HG03378 (cell line): ENCODE measurements around the gene MACROD1.

Experiments used
- ATAC-seq: cut with Tn5 transposase; IDR thresholded peaks from one replicate; pipeline ENCODE4 v1.9.1; 2021; ENCODE audit warnings: mild to moderate bottlenecking, moderate library complexity; ENCODE audit not compliant: unreplicated experiment

Gene MACROD1

DNA sequence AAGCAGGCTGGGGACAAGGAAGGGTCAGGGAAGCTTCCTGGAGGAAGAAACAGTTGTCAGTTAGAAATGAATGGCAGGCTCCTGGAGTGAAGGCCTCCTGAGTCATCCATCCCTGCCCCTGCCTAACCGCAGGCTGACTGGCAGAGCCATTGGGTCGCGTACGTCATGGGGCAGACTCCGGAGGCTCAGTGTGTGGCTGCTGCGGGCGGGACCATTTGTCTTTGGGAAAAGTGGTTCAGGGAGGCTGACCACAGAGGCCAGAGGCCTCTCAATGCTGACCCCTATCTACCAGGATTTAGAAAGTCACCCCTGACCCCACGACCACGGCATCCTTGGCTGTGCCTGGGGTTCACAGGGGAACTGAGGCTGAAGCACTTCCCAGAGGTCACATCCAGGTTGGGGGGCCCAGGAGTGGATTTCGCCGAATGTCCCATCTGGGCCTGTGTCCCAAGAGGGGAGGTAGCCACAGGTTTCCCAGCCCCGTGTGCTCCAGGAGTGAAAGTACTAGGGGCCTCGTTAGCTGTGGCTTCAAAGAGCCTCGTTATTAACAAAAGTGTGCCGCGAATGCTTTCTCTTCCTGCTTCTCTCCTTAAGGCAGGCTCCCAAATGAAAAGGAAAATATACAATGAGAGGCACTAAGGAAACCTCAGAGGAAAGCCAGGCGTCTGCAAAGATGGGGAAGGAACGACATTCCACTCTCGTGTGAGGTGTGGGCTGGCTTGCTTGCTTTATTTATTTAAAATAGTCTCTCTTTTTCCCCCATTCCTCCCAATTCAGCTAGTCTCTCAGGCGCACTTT is 71.3 kb downstream of the MACROD1 start:
- no peak for ATAC-seq

DNA sequence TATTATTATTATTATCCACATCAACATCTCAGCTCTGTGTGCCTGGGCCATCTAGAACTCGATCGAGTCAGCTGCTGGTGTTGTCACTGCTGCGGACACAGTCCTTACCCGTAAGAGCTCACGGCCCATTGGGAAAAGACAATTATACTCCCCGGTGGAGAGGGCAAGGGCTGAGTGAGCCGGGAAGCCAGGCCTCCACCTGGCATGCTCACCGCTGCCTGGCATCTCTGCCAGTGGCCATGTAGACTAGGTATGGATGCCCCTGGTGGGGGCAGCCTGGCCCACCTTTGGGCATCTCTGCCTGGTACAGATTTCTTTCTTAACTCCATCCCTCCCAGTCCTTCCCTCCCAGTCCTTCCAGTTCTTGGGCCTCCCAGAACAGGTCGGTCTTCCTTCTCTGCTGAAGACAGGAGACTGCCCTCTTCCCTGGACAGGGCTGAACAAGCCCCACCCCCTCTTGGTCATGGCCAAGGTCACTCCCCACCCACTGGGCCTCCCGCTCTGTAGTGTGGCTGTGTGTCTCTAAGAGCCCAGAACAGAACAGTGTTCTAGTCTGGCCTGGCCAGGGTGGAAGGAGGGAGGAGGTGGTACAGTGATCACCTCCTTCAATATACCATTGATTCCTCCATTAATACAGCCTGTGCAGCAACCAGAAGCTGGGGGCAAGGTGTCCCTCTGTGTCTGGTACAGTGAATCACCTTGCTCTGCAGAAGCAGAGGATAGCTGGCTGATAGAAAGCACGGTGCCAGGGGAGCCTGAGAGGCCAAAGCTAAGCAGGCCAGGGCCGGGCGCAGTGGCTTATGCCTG is 72.5 kb downstream of the MACROD1 start:
- ATAC-seq: no peak

DNA sequence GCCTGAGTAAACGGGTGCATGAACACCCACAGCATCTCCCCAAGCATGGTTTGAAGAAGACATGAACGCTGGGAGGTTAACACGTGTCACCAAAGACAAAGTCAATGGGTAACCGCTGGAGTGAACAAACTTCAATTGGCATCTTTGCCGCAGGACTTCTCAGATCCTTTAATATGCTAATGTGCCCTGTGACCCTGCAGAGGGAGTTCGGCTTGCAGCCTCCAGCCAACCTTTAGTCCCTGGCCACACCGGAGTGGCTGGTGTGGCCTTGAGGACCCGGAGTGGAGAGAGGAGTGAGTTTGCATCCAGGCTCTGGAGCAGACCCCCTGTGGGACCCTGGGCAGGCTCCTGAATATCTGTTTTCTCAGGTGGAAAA is 73.2 kb downstream of the MACROD1 start:
- ATAC-seq: no peak

DNA sequence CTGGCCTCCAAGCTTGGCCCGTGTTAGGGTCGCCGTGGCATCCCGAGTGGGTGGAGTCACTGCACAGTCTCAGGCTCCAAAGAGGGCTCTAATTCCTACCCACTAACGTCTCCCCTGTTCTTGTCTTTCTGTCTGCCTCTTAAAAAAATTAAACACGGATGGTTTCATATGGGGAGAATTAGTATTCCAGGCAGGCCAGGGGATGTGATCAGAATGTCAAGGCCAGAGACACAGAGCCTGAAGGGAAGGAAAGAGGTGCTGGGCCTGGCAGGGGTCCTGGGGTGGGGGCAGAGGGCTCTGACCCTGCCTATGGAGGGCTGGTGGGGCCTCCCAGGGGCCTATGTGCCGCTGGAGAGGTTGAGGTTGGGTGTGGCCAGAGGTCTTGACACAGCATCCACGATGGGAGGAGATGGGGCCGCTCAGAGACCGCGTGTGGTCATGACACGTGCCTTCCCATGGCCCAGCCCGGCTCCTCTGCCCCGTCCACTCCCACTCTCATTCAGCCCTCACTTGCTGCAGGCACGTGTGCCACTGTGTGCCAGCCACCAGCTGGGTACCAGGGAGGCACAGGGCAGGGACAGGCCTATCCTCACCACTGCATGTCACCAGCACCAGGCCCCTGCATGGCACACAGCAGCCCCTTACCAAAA is 73.7 kb downstream of the MACROD1 start:
- ATAC-seq: no peak

DNA sequence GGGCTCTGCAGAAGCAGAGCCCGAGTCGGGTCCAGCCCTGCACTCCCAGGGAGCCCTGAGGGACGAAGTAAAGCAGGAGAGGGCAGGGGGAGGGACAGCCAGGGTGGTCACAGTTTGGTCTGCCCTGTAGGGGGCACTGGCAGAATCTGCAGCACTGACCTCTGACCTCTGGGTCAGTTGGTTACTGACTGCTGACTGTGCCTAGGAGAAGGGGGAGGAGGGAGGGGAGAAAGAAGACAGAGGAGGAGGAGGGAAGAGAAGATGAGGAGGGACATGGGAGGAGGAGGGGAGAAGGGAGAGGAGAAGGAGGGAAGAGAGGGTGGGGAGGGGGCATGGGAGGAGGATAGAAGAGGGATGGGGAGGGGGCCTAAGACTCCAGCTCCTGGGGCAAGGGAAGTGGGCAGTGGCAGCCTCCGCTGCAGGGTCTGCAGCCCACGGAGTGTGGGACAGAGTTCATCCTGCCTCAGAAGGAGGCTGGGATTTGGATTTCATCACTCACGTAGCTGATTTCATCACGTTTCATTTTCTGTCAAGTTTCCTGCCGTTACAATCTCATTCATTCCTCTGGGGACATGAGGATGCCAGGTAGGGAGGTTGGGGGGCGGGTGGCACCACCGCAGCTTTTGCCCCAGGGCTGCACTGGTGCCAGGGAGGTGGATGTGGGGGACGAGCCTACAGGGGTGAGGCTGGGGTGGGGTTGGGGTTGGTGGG is 75.0 kb downstream of the MACROD1 start:
- no peak for ATAC-seq

DNA sequence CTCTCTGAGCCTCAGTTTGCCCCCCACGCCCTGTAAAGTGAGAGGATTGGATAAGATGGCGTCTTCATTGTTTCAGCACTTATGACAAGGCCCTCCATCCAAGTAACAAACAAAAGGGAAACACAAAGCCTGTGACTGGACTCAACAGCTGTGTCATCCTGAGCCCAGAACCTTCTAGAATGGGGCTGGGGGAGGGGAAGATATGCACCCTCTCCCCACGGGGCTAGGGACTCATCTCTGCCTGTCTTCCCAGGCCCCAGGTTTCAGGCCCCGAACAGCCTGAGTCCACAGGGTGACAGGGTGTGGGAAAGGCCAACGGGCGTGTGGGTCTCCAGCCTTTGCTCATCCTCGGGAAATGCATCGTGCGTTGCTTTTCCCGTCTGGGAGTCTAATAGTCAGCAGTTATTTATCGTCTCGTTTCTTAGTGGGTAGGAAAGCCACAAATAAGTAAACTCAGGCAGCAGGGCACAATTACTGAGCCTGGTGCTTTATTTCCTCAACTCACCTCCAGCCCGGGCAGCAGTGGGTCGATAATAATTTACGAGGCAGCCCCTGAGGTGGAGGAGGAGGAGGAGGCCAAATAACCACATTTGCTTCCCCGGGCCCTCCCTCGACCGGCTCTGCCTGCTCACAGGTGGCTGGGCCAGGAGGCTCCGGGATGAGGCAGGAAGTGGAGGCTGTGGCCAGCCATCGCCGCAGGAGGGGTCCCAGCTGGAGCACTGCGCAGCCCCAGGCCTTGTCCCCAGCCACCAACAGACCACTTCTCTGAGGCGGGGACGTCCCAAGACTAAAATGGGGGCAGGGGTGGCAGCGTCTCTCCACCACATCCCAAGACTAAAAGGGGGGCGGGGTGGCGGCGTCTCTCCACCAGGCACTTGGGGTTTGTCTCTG is 75.8 kb downstream of the MACROD1 start:
- no peak for ATAC-seq

DNA sequence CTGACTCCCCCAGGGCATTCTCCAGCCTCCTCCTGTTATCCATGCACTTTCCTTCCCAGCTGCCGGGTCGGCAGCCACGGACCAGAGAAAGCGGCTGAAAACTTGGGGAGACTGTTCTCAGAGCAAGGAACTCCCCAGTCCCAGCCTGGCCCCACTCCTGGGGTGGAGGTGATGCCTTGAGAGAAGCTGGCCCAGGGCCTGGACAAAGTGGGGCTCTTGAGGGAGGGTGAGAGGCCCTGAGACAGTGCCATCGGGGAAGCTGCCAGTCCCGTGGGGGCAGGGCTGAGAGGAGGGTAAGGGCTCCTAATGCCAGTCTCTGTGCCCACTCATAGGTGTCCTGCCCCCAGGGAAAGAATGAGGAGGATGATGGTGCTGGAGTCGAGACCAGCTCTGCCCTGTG is 76.4 kb downstream of the MACROD1 start:
- no peak for ATAC-seq

DNA sequence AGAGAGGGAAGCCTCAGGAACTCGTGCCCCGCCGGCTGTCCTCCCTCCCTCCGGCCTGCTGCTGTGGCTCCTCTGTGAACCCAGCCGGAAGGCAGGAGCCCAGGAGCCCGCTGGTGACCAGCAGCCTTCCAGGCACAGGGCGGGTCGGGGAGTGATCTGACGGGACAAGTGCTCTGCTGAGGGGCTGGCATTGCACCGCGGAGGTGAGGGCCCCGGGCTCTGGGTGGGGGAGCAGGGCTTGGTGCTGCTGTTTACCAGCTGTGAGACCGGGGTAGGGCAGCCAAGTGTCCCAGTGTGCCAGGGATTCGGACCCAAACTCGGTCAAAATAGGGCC is 76.9 kb downstream of the MACROD1 start:
- no peak for ATAC-seq

DNA sequence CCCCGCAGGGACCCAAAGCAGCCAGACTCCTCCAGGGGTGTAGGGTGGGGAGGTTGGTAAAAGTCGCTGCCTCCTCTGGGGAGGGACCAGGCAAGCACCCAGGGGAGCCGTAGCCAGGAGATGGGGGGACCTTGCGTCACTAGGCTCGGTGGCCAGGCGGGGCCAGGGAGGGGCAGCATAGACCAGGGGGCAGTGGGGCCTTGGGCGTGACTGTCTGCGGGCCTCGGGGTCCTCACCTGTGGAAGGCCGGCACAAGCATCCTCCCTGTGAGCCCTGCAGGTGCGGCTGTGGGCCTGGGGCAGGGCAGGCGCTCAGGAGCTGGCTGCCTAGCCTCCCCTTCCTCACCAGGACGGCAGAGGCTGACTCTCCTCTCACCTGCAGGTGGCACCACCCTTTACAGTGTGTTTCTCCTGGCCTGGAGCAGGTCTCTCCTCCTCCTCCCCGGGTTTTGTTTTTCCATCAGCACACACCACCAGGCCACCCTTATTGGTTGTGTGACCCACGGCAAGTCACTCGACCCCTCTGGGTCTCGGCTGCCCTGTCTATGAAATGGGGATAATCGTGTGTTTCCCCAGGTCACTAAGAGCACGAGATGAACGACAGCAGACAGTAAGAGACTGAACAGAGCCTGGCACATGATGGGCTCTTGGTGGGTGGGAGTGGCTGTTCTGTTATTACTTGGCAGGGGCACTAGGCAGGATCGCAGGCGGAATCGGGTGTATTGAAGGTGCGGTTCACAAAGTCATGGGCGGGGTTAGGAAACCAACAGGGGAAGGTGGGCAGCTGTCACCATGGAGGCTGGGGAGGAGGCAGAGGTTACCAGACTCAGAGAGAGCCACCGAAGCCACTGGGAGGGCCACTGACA is 77.5 kb downstream of the MACROD1 start:
- no peak for ATAC-seq

DNA sequence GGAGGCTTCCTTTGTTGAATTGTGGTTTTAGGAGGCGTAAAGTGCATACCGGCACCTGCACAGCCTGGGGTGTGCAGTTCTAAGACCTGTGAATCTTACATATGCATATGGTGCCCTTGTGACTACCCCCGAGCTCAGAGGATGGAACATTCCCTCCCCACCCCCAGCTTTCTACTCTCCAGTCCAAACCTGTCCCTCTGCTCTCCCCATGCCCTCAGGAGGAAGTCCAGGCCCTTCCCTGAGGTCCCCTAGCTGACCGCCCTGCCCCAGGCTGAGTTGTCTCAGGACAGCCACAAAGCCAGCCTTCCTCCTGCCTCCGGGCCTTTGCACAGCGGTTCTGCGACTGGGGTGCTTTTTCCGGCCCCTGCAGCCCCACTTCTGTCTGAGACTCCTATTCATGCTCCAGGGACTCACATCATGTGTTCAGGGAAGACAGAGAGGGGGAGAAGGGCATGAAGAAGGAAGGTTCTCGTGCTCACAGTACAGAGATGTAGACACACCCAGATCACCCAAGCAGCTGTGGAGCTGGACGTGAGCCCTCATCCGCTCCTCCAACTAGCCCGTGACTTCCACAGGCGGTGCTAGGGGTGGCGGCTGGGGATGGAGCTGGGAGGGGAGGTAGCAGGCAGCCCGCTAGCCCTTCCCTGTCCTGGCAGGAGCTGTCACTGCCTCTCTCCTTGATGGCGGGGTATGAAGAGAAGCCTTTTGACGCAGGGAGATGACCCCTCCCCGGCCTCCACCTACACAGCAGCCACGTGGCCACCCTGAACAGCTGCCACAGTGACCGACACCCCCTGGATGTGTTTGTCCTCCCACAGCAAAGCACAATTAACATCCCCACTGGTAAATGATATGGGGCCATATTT is 79.4 kb downstream of the MACROD1 start:
- ATAC-seq: no peak

DNA sequence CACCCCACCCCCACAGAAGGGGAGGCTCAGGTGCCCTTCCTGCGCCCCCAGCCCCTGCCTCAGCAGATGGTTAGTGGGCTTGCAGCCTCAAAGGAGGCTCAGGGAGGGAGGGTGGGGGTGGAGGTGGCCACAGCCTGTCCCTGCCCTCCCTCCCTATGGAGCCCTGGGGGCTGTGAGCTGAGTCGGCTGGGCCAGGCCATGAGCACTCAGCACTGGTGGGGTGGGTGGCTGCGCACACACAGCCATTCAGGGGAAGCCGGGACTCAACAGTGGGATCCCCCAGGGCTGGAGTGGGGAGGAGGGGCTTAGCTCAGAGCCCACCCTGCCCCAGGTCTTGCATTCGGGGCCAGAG is 80.0 kb downstream of the MACROD1 start:
- no peak for ATAC-seq

DNA sequence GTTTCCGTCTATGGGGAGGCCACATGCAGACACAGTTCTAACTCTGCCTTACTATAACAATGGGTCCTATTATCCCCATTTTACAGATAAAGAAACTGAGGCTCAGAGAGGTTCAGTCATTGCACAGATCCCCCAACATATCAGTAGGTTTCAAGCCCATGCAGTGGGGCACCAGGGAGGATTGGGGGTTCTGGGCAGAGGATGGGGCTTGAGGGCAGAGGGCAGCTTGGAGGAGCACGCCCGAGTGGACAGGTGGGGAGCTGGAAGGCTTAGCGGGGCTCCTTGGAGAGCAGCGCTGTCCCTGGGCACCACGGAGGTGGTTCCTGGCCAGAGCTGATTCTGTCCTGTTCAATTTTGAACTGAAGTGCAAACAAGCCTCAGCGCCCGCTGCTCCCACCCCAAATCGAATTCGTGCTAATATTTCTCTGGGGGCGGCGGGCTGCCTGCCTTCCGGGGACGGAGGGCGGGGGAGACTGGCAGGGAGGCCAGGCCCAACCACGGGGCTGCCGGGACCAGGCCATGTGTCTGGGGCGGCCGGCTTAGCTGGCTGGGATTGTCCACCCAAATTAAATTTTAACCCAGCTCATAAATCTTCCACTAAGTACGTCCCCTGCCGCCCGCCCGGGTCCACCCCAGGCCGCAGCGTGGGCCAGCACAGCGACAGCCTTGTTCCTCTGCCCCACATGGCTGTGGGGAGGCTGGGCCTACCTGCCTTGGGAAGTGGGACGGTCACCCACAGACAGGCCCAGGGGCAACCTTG is 80.8 kb downstream of the MACROD1 start:
- no peak for ATAC-seq

DNA sequence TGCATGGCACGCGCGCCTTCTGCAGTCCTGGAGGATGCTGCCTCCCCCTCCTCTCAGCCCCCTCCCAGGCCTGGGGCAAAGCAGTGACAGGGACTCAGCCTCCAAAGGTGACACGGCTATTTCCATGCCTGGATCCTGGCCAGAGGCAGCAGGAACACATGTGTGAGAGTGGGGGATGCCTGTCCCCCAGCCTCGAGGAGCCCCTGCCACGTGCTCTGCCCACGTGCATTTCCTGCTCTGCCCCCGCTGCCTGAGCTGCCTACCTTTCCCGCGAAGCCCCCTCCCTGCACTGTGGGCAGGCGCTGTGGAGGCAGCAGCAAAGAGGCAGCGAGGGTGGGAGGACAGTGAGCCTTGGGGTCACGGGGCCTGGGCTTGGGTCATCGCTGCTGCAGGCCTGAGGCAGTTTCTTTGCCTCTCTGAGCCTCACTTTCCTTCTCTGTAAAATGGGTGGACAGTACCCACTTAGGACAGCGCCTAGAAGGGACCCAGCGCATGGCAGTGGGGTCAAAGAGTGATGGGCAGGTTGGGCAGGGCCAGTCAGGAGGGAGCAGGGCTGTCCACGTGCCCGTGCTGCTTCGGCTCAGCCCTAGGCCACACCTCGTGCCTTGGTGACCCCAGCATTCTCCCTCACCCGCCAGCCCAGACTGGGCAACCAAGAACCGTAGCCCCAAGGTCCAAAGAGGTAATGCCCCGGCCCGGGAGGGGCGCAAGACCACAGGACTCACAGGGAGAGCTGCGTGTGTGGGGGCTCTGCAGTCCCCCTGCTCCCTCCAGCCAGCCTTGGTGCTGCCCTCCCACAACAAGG is 81.6 kb downstream of the MACROD1 start:
- ATAC-seq: no peak

DNA sequence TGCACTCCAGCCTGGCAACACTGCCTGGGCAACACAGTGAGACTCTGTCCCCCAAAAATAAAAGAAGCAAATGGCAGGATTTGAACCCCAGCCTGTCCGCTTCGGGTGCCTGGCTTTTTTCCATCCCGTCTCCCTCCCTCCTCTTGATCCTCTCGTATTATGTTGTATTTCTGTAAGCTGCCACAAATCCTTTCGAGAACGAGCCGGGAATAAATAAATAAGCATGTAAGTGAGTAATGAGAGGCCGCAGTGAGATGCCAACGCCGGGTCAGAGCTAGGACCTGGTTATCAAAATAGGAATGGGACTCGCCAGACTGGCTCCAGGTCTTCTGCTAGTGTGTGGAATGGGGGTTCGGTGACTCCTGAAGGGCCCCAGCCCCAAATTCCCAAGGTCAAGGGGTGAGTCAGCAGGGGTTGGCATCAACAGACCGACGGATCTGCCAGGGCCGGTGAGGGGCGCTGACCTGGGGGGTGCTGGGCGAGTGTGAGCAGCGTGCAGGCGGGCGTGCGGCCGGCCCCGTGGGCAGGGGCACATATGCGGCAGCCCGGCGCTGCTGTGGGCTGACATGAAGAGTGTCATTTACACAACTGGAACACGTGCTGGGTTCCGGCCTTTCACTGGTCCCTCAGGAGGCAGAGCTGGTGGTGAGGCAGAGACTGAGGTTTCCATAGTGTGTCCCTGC is 82.4 kb downstream of the MACROD1 start:
- no peak for ATAC-seq

DNA sequence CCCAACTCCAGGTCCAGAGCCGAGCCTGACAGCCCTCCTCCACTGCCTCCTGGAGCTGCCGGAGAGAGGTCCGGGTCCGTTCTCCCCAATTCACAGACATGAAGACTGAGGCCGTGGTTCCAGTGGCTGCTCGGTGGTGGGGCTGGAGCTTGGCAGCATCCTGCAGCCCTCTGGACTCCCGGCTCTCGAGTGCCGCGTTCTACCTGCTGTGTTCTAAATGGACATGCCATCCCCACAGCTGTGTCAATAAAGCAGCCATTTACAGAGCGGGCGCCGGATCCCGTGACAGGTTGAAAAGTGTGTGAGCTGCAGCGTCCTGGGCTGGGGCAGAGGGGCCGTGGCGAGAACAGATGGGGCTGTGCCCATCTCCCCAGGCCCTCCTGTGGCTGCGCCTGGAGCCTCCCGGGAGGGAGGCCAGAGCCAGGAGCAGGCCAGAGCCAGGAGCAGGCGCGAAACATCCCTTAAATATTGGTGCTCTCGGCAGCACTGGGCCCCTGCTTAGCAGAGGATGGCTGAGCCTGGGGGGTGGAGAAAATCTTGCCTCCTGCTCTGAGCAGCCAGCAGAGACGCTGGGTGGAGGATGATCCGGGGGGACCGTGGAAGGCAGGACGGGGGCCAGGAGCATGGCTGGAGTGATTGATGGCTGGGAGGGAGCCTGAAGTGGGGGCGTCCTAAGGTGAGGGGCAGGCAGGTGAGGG is 84.0 kb downstream of the MACROD1 start:
- ATAC-seq: no peak

DNA sequence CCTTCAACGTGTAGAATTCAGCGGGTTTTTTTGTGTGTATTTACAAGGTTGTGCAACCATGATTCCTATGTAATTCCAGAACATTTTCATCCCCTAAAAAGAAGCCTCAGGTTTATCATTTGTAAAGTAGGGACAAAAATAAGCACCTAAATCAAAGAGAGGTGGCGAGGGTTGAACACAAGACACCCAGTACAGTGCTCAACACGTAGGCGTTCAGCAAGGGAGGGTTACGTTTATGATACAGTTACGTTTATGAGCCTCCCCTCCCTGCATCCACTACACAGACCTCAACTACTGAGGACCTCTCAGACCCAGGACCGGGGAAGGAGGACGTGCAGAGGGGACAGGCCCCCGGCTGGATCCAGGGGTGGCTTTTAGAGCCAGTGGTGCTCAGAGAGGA is 85.5 kb downstream of the MACROD1 start:
- no peak for ATAC-seq
